Upper lobe of left lung (tissue), 4 donors: Measurements from ENCODE around the gene CRELD2.
A peak's percentile ranks its signal among the peaks of the same experiment; 100 is the strongest.

Experiments used
- CTCF ChIP-seq, 6 experiments: fragments of 450-650 bp in 4 of 6; fragments of 200-600 bp in 2 of 6; sonication (generic) in 2 of 6; IDR thresholded peaks; one replicate each; pipeline ENCODE4 v1.5.1; 2016 to 2019; ENCODE audit warnings: antibody characterized with exemption in 6 of 6
- EP300 ChIP-seq, 4 donors: sonication (generic); formaldehyde crosslinking; IDR thresholded peaks; one replicate each; pipeline ENCODE4 v1.5.1; 2017; ENCODE audit warnings: antibody characterized with exemption in 4 of 4, control low read depth in 2 of 4
- POLR2A ChIP-seq, 4 donors: fragments of 450-650 bp; IDR thresholded peaks; one replicate each; pipeline ENCODE4 v1.5.1; 2016 to 2017; ENCODE audit warnings: antibody characterized with exemption in 4 of 4, mild to moderate bottlenecking in 2 of 4
- POLR2AphosphoS5 ChIP-seq, 2 donors: sonication (generic); formaldehyde crosslinking; IDR thresholded peaks; one replicate each; pipeline ENCODE4 v1.5.1; 2017; ENCODE audit warnings: antibody characterized with exemption in 2 of 2

GRCh38 chr22:49956418-49956770 lies 38.0 kb downstream of the CRELD2 start:
- TF ChIP-seq CTCF (IDR thresholded peaks at IDR 0.05) (no peak), POLR2A (IDR thresholded peaks at IDR 0.05) (peak in 1 of 4 donors; percentile 48), EP300 (IDR thresholded peaks at IDR 0.05) (no peak), POLR2AphosphoS5 (IDR thresholded peaks at IDR 0.05) (peak in 1 of 2 donors; percentile 16)
